Ishikawa (cell line): ENCODE data around the gene LMOD3.

Experiments
- CEBPB ChIP-seq: IDR thresholded peaks from 2 replicates; pipeline ENCODE4 v1.6.1; 2012
- CREB1 ChIP-seq: IDR thresholded peaks from 2 replicates; pipeline ENCODE4 v1.6.1; 2012; ENCODE audit warnings: low read depth
- EGR1 ChIP-seq: IDR thresholded peaks from 2 replicates; pipeline ENCODE4 v1.6.1; 2012
- EP300 ChIP-seq: IDR thresholded peaks from 2 replicates; pipeline ENCODE4 v1.6.1; 2012; ENCODE audit warnings: borderline replicate concordance
- FOXM1 ChIP-seq: IDR thresholded peaks from 2 replicates; pipeline ENCODE4 v1.6.1; 2012; ENCODE audit warnings: low read depth, borderline replicate concordance
- NFIC ChIP-seq: IDR thresholded peaks from 2 replicates; pipeline ENCODE4 v1.6.1; 2012
- RAD21 ChIP-seq: IDR thresholded peaks from 2 replicates; pipeline ENCODE4 v1.6.1; 2012; ENCODE audit warnings: low read depth
- TAF1 ChIP-seq: IDR thresholded peaks from 2 replicates; pipeline ENCODE4 v1.6.1; 2012; ENCODE audit warnings: low read depth, mild to moderate bottlenecking
- TCF12 ChIP-seq: IDR thresholded peaks from 2 replicates; pipeline ENCODE4 v1.6.1; 2012; ENCODE audit warnings: low read depth
- TEAD4 ChIP-seq: IDR thresholded peaks from 2 replicates; pipeline ENCODE4 v1.6.1; 2012
- YY1 ChIP-seq: IDR thresholded peaks from 2 replicates; pipeline ENCODE4 v1.6.1; 2012; ENCODE audit warnings: low read depth
- ZBTB7A ChIP-seq: IDR thresholded peaks from 2 replicates; pipeline ENCODE4 v1.6.1; 2012; ENCODE audit warnings: low read depth
- TF ChIP-seq, protein P1 (sequence below): IDR thresholded peaks from 2 replicates; pipeline ENCODE4 v1.6.1; 2012
- TF ChIP-seq, protein P2 (sequence below): IDR thresholded peaks from 2 replicates; pipeline ENCODE4 v1.6.1; 2012; ENCODE audit warnings: low read depth, mild to moderate bottlenecking
- TF ChIP-seq, protein P3 (sequence below): IDR thresholded peaks from 2 replicates; pipeline ENCODE4 v1.6.1; 2012

Gene LMOD3

DNA sequence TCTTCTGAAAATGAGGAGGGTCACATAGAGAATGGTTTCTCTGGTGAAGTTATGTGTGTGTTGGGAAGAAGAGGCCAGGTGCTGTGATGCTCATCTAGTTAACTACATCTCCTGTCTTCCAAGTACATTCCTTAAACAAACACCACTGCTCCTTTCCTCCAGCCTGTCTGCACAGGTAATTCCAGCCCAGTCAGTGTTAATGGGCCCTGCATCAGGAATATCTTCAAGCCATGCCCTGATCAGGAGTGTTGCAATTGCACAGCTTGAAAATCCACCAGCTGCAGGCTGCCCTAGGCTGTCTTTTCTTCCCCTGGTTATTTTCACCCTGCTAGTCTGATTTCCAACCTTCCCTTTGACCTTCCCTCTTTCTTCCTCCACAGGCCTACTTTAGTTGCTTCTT is 41.9 kb upstream of the LMOD3 start:
- TF ChIP-seq TAF1 (no peak), CREB1 (no peak), EP300 (no peak), YY1 (no peak), EGR1 (no peak), NFIC (no peak), ZBTB7A (no peak), TEAD4 (no peak)
- TF ChIP-seq, protein P1, sequence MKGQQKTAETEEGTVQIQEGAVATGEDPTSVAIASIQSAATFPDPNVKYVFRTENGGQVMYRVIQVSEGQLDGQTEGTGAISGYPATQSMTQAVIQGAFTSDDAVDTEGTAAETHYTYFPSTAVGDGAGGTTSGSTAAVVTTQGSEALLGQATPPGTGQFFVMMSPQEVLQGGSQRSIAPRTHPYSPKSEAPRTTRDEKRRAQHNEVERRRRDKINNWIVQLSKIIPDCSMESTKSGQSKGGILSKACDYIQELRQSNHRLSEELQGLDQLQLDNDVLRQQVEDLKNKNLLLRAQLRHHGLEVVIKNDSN = no peak

DNA sequence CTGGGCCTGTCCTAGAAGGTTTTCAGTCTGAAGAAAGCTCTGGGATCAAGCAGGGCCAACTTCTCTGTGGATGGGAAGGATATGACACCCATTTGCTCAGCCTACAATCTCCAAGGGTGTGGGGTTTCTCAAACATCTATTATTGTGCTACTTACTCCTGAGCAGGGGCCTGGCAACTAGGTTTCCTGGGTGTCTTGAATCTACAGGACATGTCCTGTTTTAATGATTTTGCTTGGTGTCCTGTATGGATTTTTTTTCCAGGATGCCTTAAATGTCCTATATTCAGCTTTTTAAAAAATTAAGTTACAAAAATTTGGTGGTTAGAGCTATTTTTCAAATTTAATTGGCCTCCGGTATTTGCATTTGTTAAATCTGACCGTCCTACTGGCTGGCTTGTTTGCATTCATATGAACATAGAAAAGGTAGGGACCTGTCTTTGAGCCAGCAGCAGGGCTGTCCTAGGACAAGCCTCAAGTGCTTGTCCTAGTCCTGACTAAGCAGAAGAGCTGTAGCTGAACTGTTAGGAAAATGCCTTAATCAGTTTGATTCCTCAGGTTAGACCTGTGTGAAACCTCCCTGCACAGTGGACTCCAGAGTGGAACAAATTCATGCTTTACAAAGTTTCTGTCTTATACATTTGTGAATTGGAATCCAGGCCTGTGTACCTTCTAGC is 40.0 kb upstream of the LMOD3 start:
- TF ChIP-seq CEBPB (no peak), CREB1 (no peak), EGR1 (no peak), TCF12 (no peak), EP300 (no peak), FOXM1 (no peak), TEAD4 (no peak), RAD21 (no peak), TAF1 (no peak), YY1 (no peak), NFIC (no peak), ZBTB7A (no peak)
- TF ChIP-seq, protein P2, sequence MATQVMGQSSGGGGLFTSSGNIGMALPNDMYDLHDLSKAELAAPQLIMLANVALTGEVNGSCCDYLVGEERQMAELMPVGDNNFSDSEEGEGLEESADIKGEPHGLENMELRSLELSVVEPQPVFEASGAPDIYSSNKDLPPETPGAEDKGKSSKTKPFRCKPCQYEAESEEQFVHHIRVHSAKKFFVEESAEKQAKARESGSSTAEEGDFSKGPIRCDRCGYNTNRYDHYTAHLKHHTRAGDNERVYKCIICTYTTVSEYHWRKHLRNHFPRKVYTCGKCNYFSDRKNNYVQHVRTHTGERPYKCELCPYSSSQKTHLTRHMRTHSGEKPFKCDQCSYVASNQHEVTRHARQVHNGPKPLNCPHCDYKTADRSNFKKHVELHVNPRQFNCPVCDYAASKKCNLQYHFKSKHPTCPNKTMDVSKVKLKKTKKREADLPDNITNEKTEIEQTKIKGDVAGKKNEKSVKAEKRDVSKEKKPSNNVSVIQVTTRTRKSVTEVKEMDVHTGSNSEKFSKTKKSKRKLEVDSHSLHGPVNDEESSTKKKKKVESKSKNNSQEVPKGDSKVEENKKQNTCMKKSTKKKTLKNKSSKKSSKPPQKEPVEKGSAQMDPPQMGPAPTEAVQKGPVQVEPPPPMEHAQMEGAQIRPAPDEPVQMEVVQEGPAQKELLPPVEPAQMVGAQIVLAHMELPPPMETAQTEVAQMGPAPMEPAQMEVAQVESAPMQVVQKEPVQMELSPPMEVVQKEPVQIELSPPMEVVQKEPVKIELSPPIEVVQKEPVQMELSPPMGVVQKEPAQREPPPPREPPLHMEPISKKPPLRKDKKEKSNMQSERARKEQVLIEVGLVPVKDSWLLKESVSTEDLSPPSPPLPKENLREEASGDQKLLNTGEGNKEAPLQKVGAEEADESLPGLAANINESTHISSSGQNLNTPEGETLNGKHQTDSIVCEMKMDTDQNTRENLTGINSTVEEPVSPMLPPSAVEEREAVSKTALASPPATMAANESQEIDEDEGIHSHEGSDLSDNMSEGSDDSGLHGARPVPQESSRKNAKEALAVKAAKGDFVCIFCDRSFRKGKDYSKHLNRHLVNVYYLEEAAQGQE = no peak
- TF ChIP-seq, protein P3, sequence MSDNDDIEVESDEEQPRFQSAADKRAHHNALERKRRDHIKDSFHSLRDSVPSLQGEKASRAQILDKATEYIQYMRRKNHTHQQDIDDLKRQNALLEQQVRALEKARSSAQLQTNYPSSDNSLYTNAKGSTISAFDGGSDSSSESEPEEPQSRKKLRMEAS = no peak
- TF ChIP-seq, protein P1 = no peak

DNA sequence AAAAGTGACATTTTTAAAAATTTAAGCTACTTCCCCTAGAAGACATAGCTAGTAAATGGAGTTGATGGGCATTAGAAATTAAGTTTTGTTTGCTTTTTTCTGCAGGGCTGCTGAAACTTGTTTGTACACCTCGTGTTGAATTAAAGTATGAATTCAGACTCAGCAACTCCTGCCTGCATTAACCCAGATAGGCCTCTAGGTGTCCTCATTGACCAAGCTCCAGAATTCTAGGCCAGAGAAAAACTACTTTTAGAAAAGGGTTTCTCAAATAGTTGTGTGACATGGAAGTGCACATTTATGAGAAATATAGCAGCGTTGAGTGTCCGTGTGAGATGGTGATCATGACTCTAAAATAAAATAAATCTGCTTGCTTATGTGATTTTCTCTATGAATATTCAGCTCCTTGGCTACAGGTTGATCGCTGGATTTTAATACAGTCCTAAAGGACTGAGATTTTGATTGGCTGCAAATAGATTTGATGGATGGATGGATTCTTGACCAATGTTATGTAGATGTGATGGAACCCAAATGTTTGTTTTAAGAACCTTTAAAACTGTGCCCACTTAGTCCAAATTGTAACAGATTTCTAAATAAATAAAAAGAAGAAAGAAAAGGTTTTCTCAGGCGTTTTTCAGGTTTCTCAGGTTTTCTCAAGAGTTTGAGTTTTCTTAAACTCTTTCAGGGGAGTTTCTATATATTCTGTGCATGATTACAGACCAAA is 39.4 kb upstream of the LMOD3 start:
- peak; percentile 99 for TF ChIP-seq RAD21
- TF ChIP-seq TEAD4 = no peak

DNA sequence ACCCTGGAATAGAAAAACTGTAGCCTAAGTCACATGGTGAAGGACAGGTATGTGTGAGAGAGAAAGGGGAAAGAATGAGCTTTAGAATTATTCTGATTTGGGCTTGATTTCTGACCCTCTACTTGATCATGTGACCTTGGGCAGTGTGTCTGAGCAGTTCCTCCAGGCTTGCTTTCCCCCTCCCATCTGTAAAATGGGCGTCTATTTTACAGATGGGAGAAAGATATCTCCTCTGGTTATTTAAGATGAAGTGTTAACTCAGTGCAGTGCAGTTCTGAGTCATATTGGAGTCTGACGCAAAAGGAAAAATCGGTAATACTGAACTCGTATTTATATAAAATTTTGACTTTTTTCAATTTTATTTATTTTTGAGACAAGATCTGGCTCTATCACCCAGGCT is 38.1 kb upstream of the LMOD3 start:
- TF ChIP-seq ZBTB7A (no peak), CEBPB (no peak), EGR1 (no peak), TCF12 (no peak), NFIC (no peak), EP300 (no peak), TEAD4 (no peak), TAF1 (no peak), CREB1 (no peak), YY1 (no peak), RAD21 (no peak), FOXM1 (no peak)
- TF ChIP-seq, protein P1 = no peak
- TF ChIP-seq, protein P2 = no peak
- TF ChIP-seq, protein P3 = no peak

DNA sequence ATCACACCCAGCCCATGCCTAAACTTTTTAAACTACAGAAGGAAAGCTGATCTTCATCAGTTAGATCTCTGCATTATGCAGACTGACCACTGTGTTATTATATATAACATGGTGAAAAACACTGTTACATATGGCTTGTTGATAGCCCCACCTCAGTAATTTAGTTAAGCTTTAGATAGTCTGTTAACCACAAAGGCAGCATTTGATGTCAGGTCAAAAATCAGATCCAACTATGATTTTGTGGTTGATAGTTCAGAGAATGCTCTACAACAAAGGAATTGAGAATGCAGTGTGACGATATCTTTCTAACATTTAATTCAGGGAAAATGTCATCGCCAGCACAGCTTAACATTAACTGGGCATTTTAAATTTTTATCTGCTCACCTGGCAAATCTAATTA is 37.7 kb upstream of the LMOD3 start:
- TF ChIP-seq RAD21 (no peak), CREB1 (no peak), EP300 (no peak), EGR1 (no peak), NFIC (no peak), TEAD4 (no peak), CEBPB (no peak), TCF12 (no peak), ZBTB7A (no peak), FOXM1 (no peak), YY1 (no peak), TAF1 (no peak)
- TF ChIP-seq, protein P3 = no peak
- TF ChIP-seq, protein P1 = no peak
- TF ChIP-seq, protein P2 = no peak
